Measurements from ENCODE around the gene PTOV1.
A peak's percentile ranks its signal among the peaks of the same experiment; 100 is the strongest.

Gene PTOV1

DNA sequence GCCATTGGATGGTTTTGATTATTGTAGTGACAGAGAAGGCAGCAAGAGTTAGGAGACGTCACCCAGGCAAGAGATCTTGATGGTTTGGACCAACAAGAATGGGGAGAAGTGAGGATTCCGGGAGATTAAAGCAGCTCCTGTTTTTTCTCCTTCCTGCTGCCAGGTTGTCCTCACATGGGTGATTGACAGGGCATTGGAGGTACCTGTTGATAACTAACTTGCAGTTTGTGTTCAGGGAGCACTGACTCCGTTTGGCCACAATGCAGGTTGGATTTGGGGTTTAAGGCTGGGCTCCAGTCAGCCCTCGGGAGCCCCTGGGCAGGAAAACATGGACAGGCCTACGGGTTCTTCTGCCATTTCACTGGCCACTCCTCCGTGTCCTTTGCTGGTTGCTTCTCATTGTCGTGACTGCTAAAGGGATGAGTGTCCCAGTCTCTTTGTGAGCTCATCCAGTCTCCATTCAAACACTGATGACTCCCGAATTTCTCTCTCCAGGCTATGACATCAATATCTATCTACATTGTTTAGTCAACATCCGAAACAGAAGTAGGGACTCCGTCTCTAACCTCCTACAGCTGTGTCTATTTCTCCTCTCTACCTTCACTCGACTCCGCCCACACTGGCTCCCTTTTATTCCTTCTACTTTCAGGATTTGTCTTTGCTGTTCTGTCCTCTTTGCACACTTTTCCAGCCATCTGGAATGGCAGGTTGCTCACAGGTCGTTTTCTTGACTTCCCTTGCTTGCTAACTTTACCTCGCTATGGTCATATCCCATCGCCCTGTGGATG, 1.3 kb upstream of the PTOV1 start:
- peaks cover 35% of the 10 kb centered on the region for H3K79me2 ChIP-seq (ENCODE audit: insufficient read depth, low read depth)
- no peaks in the 10 kb centered on the region for H3K27me3 ChIP-seq (ENCODE audit: insufficient read depth, low read depth)
- H3K9ac ChIP-seq: no peak overlapping the region
- H2AFZ ChIP-seq (ENCODE audit: low read depth): no peak overlapping the region
- H3K4me1 ChIP-seq (ENCODE audit: low read depth, poor library complexity, severe bottlenecking): peaks cover 64% of the 10 kb centered on the region
- TF ChIP-seq, protein P1, sequence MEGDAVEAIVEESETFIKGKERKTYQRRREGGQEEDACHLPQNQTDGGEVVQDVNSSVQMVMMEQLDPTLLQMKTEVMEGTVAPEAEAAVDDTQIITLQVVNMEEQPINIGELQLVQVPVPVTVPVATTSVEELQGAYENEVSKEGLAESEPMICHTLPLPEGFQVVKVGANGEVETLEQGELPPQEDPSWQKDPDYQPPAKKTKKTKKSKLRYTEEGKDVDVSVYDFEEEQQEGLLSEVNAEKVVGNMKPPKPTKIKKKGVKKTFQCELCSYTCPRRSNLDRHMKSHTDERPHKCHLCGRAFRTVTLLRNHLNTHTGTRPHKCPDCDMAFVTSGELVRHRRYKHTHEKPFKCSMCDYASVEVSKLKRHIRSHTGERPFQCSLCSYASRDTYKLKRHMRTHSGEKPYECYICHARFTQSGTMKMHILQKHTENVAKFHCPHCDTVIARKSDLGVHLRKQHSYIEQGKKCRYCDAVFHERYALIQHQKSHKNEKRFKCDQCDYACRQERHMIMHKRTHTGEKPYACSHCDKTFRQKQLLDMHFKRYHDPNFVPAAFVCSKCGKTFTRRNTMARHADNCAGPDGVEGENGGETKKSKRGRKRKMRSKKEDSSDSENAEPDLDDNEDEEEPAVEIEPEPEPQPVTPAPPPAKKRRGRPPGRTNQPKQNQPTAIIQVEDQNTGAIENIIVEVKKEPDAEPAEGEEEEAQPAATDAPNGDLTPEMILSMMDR (conservative IDR thresholded peaks at IDR 0.05; ENCODE audit: low read depth, low read length): no peak
- H3K36me3 ChIP-seq (ENCODE audit: insufficient read depth): no peaks in the 10 kb centered on the region
- no peak overlapping the region for H3K27ac ChIP-seq
- no peak overlapping the region for H3K4me3 ChIP-seq (IDR thresholded peaks at IDR 0.05; ENCODE audit: insufficient read depth, low read depth, low read length)
- H3K4me2 ChIP-seq: peak overlapping the region; percentile 58; the same call in 1 of the 2 replicates
- H4K20me1 ChIP-seq (ENCODE audit: insufficient read depth): no peaks in the 10 kb centered on the region

DNA sequence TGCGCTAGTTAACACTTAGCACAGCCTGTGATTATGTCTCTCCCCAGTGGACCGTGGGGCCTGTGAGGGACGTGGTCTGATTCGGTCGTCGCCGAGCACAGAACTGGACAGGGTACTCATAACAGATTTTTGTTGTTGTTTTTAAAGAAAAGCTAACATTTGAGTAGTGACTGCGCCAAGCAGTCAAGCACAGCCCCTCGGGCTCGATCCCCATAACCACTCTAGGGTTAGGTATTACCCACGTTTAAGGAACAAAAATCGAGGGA, 805 bp upstream of the PTOV1 start:
- Histone ChIP-seq H3K36me3 (ENCODE audit: insufficient read depth) (no peaks in the 10 kb centered on the region), H3K79me2 (ENCODE audit: insufficient read depth, low read depth) (peaks cover 35% of the 10 kb centered on the region), H3K4me1 (ENCODE audit: low read depth, poor library complexity, severe bottlenecking) (peaks cover 59% of the 10 kb centered on the region), H3K4me2 (peak overlapping the region; percentile 58; the same call in 1 of the 2 replicates), H3K4me3 (IDR thresholded peaks at IDR 0.05; ENCODE audit: insufficient read depth, low read depth, low read length) (no peak overlapping the region), H4K20me1 (ENCODE audit: insufficient read depth) (no peaks in the 10 kb centered on the region), H3K27me3 (ENCODE audit: insufficient read depth, low read depth) (no peaks in the 10 kb centered on the region), H2AFZ (ENCODE audit: low read depth) (peak overlapping the region; percentile 92; the same call in 1 of the 2 replicates), H3K9ac (peak overlapping the region; percentile 94; the same call in 1 of the 2 replicates), H3K27ac (no peak overlapping the region)
- TF ChIP-seq, protein P1 (conservative IDR thresholded peaks at IDR 0.05; ENCODE audit: low read depth, low read length): no peak

- TF ChIP-seq, protein P1 (conservative IDR thresholded peaks at IDR 0.05; ENCODE audit: low read depth, low read length): no peak
- Histone ChIP-seq H3K36me3 (ENCODE audit: insufficient read depth) (no peaks in the 10 kb centered on the region), H3K27me3 (ENCODE audit: insufficient read depth, low read depth) (no peaks in the 10 kb centered on the region), H3K4me3 (IDR thresholded peaks at IDR 0.05; ENCODE audit: insufficient read depth, low read depth, low read length) (no peak overlapping the region), H3K27ac (no peak overlapping the region), H2AFZ (ENCODE audit: low read depth) (no peak overlapping the region), H3K9ac (peak overlapping the region; percentile 94; the same call in 1 of the 2 replicates), H3K79me2 (ENCODE audit: insufficient read depth, low read depth) (peaks cover 35% of the 10 kb centered on the region), H4K20me1 (ENCODE audit: insufficient read depth) (no peaks in the 10 kb centered on the region), H3K4me2 (peak overlapping the region; percentile 44; the same call in 1 of the 2 replicates), H3K4me1 (ENCODE audit: low read depth, poor library complexity, severe bottlenecking) (peaks cover 45% of the 10 kb centered on the region)
These were observed 699 bp downstream of the PTOV1 start for GRCh38 chr19:49851456-49852259.

DNA sequence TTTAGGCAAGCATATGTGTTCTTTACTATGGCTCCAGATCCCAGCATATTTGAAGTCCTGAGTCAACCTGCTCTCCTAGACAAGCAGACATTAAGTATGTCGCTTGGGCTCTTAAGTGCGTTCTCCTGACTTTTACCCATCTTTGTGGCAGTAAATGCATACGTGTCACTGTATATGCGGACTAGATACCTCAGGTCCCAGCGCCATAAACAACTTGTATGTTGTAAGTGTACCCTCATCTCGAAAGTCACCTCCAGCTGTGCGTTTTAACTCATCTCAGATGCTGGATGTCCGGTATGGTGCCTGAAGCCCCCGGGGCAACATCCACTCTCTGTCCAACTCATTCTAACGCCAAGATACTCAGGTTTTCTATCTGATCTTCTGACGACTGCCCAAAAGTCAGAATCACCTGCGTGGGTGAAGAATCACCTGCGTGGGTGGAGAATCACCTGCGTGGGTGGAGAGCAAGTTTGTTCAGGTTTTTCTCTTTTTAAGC, 1.7 kb downstream of the PTOV1 start:
- no peaks in the 10 kb centered on the region for H4K20me1 ChIP-seq (ENCODE audit: insufficient read depth)
- no peak overlapping the region for H3K27ac ChIP-seq
- peaks cover 35% of the 10 kb centered on the region for H3K79me2 ChIP-seq (ENCODE audit: insufficient read depth, low read depth)
- H3K27me3 ChIP-seq (ENCODE audit: insufficient read depth, low read depth): no peaks in the 10 kb centered on the region
- peak overlapping the region; percentile 44; the same call in 1 of the 2 replicates for H3K4me2 ChIP-seq
- H2AFZ ChIP-seq (ENCODE audit: low read depth): no peak overlapping the region
- no peak overlapping the region for H3K4me3 ChIP-seq (IDR thresholded peaks at IDR 0.05; ENCODE audit: insufficient read depth, low read depth, low read length)
- TF ChIP-seq, protein P1 (conservative IDR thresholded peaks at IDR 0.05; ENCODE audit: low read depth, low read length): no peak
- H3K4me1 ChIP-seq (ENCODE audit: low read depth, poor library complexity, severe bottlenecking): peaks cover 37% of the 10 kb centered on the region
- H3K9ac ChIP-seq: no peak overlapping the region
- H3K36me3 ChIP-seq (ENCODE audit: insufficient read depth): no peaks in the 10 kb centered on the region
